B cell (primary cell): Measurements from ENCODE around the gene RPS6KA4. TPM values are rescaled to one million over a fixed set of nuclear protein-coding genes. Genes with fewer than 3 reads are reported as not detected.

Experiments used
- ATAC-seq: fragments of 200-7000 bp; cut with Tn5 transposase; one replicate; pipeline ENCODE4 v1.10.0; 2021; ENCODE audit warnings: low read depth, mild to moderate bottlenecking, moderate number of reproducible peaks, moderate library complexity
- CTCF ChIA-PET: fragments of 350-600 bp; sonication (Branson Sonifier 250); formaldehyde crosslinking; loops from one replicate; lab custom pipeline; 2021; ENCODE audit warnings: antibody characterized with exemption, inconsistent platforms; lab: Charles Lee
- POLR2A ChIA-PET: fragments of 350-600 bp; sonication (Branson Sonifier 250); formaldehyde crosslinking; loops from one replicate; lab custom pipeline; 2021; ENCODE audit warnings: antibody characterized with exemption; lab: Charles Lee
- DNase-seq: peaks from one replicate; pipeline ENCODE4 v3.0.0; 2013
- H2AFZ ChIP-seq: 2 replicates; pipeline ENCODE4 v1.6.1; 2012; ENCODE audit warnings: mild to moderate bottlenecking, low read depth, low read length; ENCODE audit not compliant: insufficient read depth, poor library complexity, severe bottlenecking
- H3K27ac ChIP-seq, 2 donors: 1 replicate in 1 of 2; 2 replicates in 1 of 2; pipeline ENCODE4 v1.5.1; 2012 to 2013; ENCODE audit warnings: low read length in 2 of 2, mild to moderate bottlenecking in 2 of 2, moderate library complexity in 1 of 2
- H3K27me3 ChIP-seq, 4 experiments: fragments of 200-600 bp in 1 of 4; sonication (generic) in 1 of 4; replicated peaks in 1 of 4; 1 replicate in 2 of 4; 2 replicates in 2 of 4; pipeline versions ENCODE4 v1.6.1 to v1.7.0; 2013 to 2016; ENCODE audit warnings: low read length in 3 of 4, mild to moderate bottlenecking in 2 of 4, mixed read lengths in 1 of 4, moderate library complexity in 1 of 4; ENCODE audit not compliant: insufficient read depth in 4 of 4, control insufficient read depth in 3 of 4; ENCODE audit errors: control extremely low read depth in 1 of 4
- H3K36me3 ChIP-seq, 2 experiments: replicated peaks in 1 of 2; 1 replicate in 1 of 2; 2 replicates in 1 of 2; pipeline versions ENCODE4 v1.6.1 to v1.7.1; 2013; ENCODE audit warnings: low read length in 1 of 2; ENCODE audit not compliant: insufficient read depth in 2 of 2, control insufficient read depth in 1 of 2; ENCODE audit errors: control extremely low read depth in 1 of 2, extremely low read depth in 1 of 2
- H3K4me1 ChIP-seq, 2 donors: fragments of 200-600 bp in 1 of 2; sonication (generic) in 1 of 2; 1 replicate in 1 of 2; 2 replicates in 1 of 2; pipeline versions ENCODE4 v1.5.1 to v1.6.1; 2013 to 2017; ENCODE audit warnings: low read length in 2 of 2; ENCODE audit not compliant: control insufficient read depth in 2 of 2, insufficient read depth in 2 of 2
- H3K4me2 ChIP-seq: replicated peaks from 2 replicates; pipeline ENCODE3; 2012; ENCODE audit warnings: mild to moderate bottlenecking, low read depth, low read length; ENCODE audit not compliant: poor library complexity, severe bottlenecking
- H3K4me3 ChIP-seq, 5 experiments: fragments of 200-600 bp in 1 of 5; sonication (generic) in 1 of 5; 1 replicate in 3 of 5; 2 replicates in 2 of 5; pipeline versions ENCODE4 v1.5.1 to v1.7.0; 2011 to 2016; ENCODE audit warnings: low read length in 4 of 5, mild to moderate bottlenecking in 4 of 5, low read depth in 2 of 5, control low read depth in 1 of 5, moderate library complexity in 1 of 5; ENCODE audit not compliant: insufficient read depth in 1 of 5; ENCODE audit errors: control extremely low read depth in 1 of 5, extremely low read depth in 1 of 5
- H3K79me2 ChIP-seq: fragments of 200-600 bp; sonication (generic); one replicate; pipeline ENCODE4 v1.6.0; 2016; ENCODE audit warnings: low read length; ENCODE audit not compliant: control insufficient read depth, insufficient read depth
- H3K9ac ChIP-seq: fragments of 200-600 bp; sonication (generic); 2 replicates; pipeline ENCODE4 v1.6.1; 2017; ENCODE audit warnings: mild to moderate bottlenecking, low read length, moderate library complexity
- H3K9me3 ChIP-seq, 3 donors: one replicate each; pipeline versions ENCODE4 v1.6.1 to v1.7.1; 2013; ENCODE audit warnings: low read length in 2 of 3; ENCODE audit not compliant: control insufficient read depth in 2 of 3, insufficient read depth in 1 of 3; ENCODE audit errors: control extremely low read depth in 1 of 3
- H4K20me1 ChIP-seq: 2 replicates; pipeline ENCODE4 v1.6.0; 2012; ENCODE audit warnings: mild to moderate bottlenecking, low read length; ENCODE audit not compliant: insufficient read depth, control insufficient read depth, poor library complexity, severe bottlenecking
- H3K27ac Mint-ChIP-seq: one replicate; pipeline ENCODE4 v1.8.0; 2021; ENCODE audit warnings: mixed read lengths
- H3K27me3 Mint-ChIP-seq: one replicate; pipeline ENCODE4 v1.8.0; 2021; ENCODE audit warnings: mixed read lengths
- H3K4me1 Mint-ChIP-seq: one replicate; pipeline ENCODE4 v1.8.0; 2021; ENCODE audit warnings: mixed read lengths
- H3K4me3 Mint-ChIP-seq: one replicate; pipeline ENCODE4 v1.8.0; 2021; ENCODE audit warnings: mixed read lengths
- H3K9me3 Mint-ChIP-seq: one replicate; pipeline ENCODE4 v1.8.0; 2022; ENCODE audit warnings: mixed read lengths; ENCODE audit not compliant: insufficient read depth
- EZH2 ChIP-seq: IDR thresholded peaks from 2 replicates; pipeline ENCODE4 v1.6.1; 2012; ENCODE audit warnings: borderline replicate concordance, low read depth, mild to moderate bottlenecking, moderate library complexity, low read length; ENCODE audit not compliant: insufficient read depth, poor library complexity, severe bottlenecking
- WGBS: methylation state at CpG from one replicate; pipeline ENCODE4 v1.1.5; 2013; ENCODE audit warnings: missing lambda C conversion rate; ENCODE audit not compliant: insufficient coverage; 5-methylcytosine and 5-hydroxymethylcytosine counted together
- intact Hi-C: fragments of 100-400 bp; cut with micrococcal nuclease; formaldehyde crosslinking; loops from one replicate; pipeline ENCODE4 v1.10.0; 2022
- polyA plus RNA-seq: library from polyadenylated mRNA; depleted of rRNA; stranded (reverse); fragments of >200 nt; gene quantifications from 2 replicates; pipeline ENCODE4 v1.2.3, GENCODE V29; 2012
- total RNA-seq, 2 donors: library from RNA; stranded (reverse); fragments of 120-200 nt in 1 of 2; gene quantifications; 1 replicate in 1 of 2; 2 replicates in 1 of 2; pipeline versions ENCODE4 v1.2.3 to v1.2.4, GENCODE V29; 2013 to 2022
- TF ChIP-seq, protein P1 (sequence below): fragments of 200-600 bp; IDR thresholded peaks from one replicate; pipeline ENCODE4 v1.8.0; 2022; ENCODE audit warnings: antibody characterized with exemption, mild to moderate bottlenecking

Gene RPS6KA4
- total and polyA plus RNA-seq, 2 donors (not counting 1 experiment from before 2014, with no cell fraction given) = 22.6 to 32.5 TPM

DNA sequence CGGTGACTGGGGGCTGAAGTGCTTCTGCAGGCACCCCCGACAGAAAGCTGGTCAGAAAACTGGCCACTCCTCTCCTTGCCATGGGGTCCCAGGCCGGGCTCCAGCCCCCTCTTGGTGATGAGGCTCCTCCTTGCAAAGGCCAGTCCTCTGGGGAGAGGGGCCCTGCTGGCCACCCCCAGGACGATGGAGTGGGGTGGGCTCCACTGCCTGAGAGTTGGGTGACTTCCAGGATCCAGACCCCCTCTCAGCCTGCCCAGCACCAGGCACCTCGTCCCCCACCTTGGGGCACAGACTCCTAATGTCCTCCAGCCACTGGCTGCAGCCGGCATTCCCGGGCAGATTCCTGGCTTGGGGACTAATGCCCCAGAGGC, 441 bp upstream of the RPS6KA4 start:
- DNase-seq (peak; percentile 35), ATAC-seq (no peak)
- Histone ChIP-seq H3K9me3 (no peaks in the 10 kb centered on the region), H3K4me2 (peak overlapping the region; percentile 93), H4K20me1 (peaks cover 45% of the 10 kb centered on the region), H3K36me3 (peaks cover 0 to 18% of the 10 kb centered on the region in 2 experiments), H3K4me1 (peaks cover 27 to 52% of the 10 kb centered on the region in 2 donors), H3K27me3 (no peaks in the 10 kb centered on the region), H3K9ac (peak overlapping the region; percentile 73), H3K4me3 (peak overlapping the region; percentile 26 to 86 (median 72)), H3K79me2 (peaks cover 11% of the 10 kb centered on the region), H3K27ac (peak overlapping the region; percentile 12 to 46), H2AFZ (peak overlapping the region; percentile 86)
- Mint-ChIP-seq H3K27ac (no peak overlapping the region), H3K27me3 (no peaks in the 10 kb centered on the region), H3K4me3 (peak overlapping the region; percentile 75), H3K4me1 (peaks cover 43% of the 10 kb centered on the region), H3K9me3 (no peaks in the 10 kb centered on the region)
- 35% methylated on average over 5 of the region's 7 CpGs for WGBS
- CTCF ChIA-PET = interaction anchor here (0.8 to 10.2 kb wide), 5 partner anchors 13 to 154 kb away, joined by 3 to 188 read pairs (median 6); partner anchors contain the start of genes PRDX5 and TRMT112
- TF ChIP-seq EZH2 = no peak
- TF ChIP-seq, protein P1, sequence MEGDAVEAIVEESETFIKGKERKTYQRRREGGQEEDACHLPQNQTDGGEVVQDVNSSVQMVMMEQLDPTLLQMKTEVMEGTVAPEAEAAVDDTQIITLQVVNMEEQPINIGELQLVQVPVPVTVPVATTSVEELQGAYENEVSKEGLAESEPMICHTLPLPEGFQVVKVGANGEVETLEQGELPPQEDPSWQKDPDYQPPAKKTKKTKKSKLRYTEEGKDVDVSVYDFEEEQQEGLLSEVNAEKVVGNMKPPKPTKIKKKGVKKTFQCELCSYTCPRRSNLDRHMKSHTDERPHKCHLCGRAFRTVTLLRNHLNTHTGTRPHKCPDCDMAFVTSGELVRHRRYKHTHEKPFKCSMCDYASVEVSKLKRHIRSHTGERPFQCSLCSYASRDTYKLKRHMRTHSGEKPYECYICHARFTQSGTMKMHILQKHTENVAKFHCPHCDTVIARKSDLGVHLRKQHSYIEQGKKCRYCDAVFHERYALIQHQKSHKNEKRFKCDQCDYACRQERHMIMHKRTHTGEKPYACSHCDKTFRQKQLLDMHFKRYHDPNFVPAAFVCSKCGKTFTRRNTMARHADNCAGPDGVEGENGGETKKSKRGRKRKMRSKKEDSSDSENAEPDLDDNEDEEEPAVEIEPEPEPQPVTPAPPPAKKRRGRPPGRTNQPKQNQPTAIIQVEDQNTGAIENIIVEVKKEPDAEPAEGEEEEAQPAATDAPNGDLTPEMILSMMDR = no peak
- intact Hi-C loops = loop anchor here (5.0 kb wide), 1 partner anchor 89 kb away; no protein-coding TSS in a partner anchor
- POLR2A ChIA-PET = interaction anchor here (1.0 kb wide), 1 partner anchor 41 kb away, joined by 3 read pairs; the partner anchor contains the start of genes PRDX5 and TRMT112

DNA sequence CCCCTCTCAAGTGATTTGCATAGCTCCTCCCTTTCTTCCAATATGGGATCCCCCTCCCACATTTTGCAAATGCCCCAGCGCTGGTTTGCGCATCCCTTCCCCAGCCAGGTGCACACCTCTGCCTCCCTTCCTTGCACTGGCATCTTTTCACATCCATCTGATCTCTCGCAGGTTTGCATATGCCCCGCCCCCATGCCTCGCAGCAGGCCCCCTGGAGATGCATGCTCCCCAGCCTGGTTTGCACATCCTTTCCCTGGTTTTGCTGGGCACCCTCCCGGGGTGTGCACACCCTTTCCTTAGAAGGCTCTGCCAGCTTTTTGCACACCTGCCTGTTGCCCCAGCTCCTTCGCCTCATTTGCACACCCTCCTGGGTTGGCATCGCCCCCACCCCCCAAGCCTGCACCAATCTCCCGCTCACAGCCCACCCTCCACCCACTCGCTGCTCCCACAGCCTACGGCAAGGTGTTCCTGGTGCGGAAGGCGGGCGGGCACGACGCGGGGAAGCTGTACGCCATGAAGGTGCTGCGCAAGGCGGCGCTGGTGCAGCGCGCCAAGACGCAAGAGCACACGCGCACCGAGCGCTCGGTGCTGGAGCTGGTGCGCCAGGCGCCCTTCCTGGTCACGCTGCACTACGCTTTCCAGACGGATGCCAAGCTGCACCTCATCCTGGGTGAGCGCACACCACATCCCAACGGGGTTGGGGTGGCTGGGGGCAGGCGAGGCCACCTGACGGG, 917 bp downstream of the RPS6KA4 start:
- Mint-ChIP-seq H3K27me3 (no peaks in the 10 kb centered on the region), H3K27ac (peak overlapping the region; percentile 81), H3K4me3 (peak overlapping the region; percentile 94), H3K9me3 (no peaks in the 10 kb centered on the region), H3K4me1 (peaks cover 46% of the 10 kb centered on the region)
- TF ChIP-seq, protein P1 = no peak
- no peak for TF ChIP-seq EZH2
- H3K9me3 ChIP-seq = no peaks in the 10 kb centered on the region
- H3K4me3 ChIP-seq = peak overlapping the region; percentile 4 to 86 (median 75)
- whole genome bisulfite sequencing = 8% methylated on average over 38 of the region's 38 CpGs
- intact Hi-C loops = loop anchor here (1.0 to 5.0 kb wide), 2 partner anchors 42 to 87 kb away; partner anchors contain the start of gene PRDX5
- peaks cover 11% of the 10 kb centered on the region for H3K79me2 ChIP-seq
- peaks cover 33% of the 10 kb centered on the region for H4K20me1 ChIP-seq
- H3K9ac ChIP-seq = peak overlapping the region; percentile 73
- no peak for DNase-seq
- H3K4me1 ChIP-seq = peaks cover 31 to 50% of the 10 kb centered on the region in 2 donors
- H3K27ac ChIP-seq = no peak overlapping the region
- H3K27me3 ChIP-seq = no peaks in the 10 kb centered on the region
- H3K36me3 ChIP-seq = peaks cover 0 to 18% of the 10 kb centered on the region in 2 experiments
- peak overlapping the region; percentile 93 for H3K4me2 ChIP-seq
- ATAC-seq = no peak
- ChIA-PET CTCF (interaction anchor here (0.8 to 10.2 kb wide), 10 partner anchors 18 to 292 kb away, joined by 3 to 188 read pairs (median 5); partner anchors contain the start of genes PRDX5 and TRMT112), POLR2A (interaction anchor here (1.2 kb wide), 1 partner anchor 42 kb away, joined by 4 read pairs; the partner anchor contains the start of genes PRDX5 and TRMT112)
- H2AFZ ChIP-seq = peak overlapping the region; percentile 86
